Common myeloid progenitor, CD34-positive (primary cell): Measurements from ENCODE around the gene CPLX4.
A peak's percentile ranks its signal among the peaks of the same experiment; 100 is the strongest.

Experiments
- CTCF ChIA-PET: fragments of 350-600 bp; sonication (Branson Sonifier 250); formaldehyde crosslinking; loops from one replicate; lab custom pipeline; 2021; ENCODE audit warnings: antibody characterized with exemption; lab: Charles Lee
- POLR2A ChIA-PET: fragments of 350-600 bp; sonication (Branson Sonifier 250); formaldehyde crosslinking; loops from one replicate; lab custom pipeline; 2021; ENCODE audit warnings: antibody characterized with exemption; lab: Charles Lee
- DNase-seq, 3 donors: peaks; one replicate each; pipeline versions ENCODE4 v3.0.0 to v3.0.0-alpha.2; 2013
- H3K27ac ChIP-seq, 2 experiments: 1 replicate in 1 of 2; 2 replicates in 1 of 2; pipeline ENCODE4 v1.7.0; 2013; ENCODE audit warnings: inconsistent platforms in 2 of 2, low read length in 2 of 2, mild to moderate bottlenecking in 2 of 2, low read depth in 1 of 2, moderate library complexity in 1 of 2; ENCODE audit not compliant: severe bottlenecking in 2 of 2, insufficient read depth in 1 of 2, poor library complexity in 1 of 2
- H3K27me3 ChIP-seq, 5 experiments: replicated peaks in 2 of 5; 1 replicate in 3 of 5; 2 replicates in 2 of 5; pipeline versions ENCODE4 v1.6.1 to v1.7.0; 2013; ENCODE audit warnings: low read length in 4 of 5, mild to moderate bottlenecking in 2 of 5, moderate library complexity in 2 of 5, inconsistent platforms in 1 of 5; ENCODE audit not compliant: insufficient read depth in 5 of 5, control insufficient read depth in 4 of 5
- H3K36me3 ChIP-seq, 4 experiments: 1 replicate in 2 of 4; 2 replicates in 2 of 4; pipeline versions ENCODE4 v1.6.1 to v1.7.0; 2013; ENCODE audit warnings: low read length in 3 of 4, control low read depth in 1 of 4, mild to moderate bottlenecking in 1 of 4; ENCODE audit not compliant: control insufficient read depth in 4 of 4, insufficient read depth in 4 of 4
- H3K4me1 ChIP-seq, 4 experiments: 1 replicate in 3 of 4; 2 replicates in 1 of 4; pipeline versions ENCODE4 v1.6.1 to v1.7.1; 2013; ENCODE audit warnings: low read length in 3 of 4, mild to moderate bottlenecking in 3 of 4, control low read depth in 1 of 4, inconsistent platforms in 1 of 4, moderate library complexity in 1 of 4; ENCODE audit not compliant: control insufficient read depth in 4 of 4, insufficient read depth in 4 of 4; ENCODE audit errors: control extremely low read depth in 1 of 4
- H3K4me3 ChIP-seq, 7 experiments: 1 replicate in 4 of 7; 2 replicates in 3 of 7; pipeline versions ENCODE4 v1.5.1 to v1.7.0; 2013; ENCODE audit warnings: mild to moderate bottlenecking in 7 of 7, low read length in 6 of 7, moderate library complexity in 6 of 7, inconsistent platforms in 2 of 7, low read depth in 2 of 7, control low read depth in 1 of 7; ENCODE audit not compliant: insufficient read depth in 4 of 7, control insufficient read depth in 1 of 7; ENCODE audit errors: extremely low read depth in 1 of 7
- H3K9me3 ChIP-seq, 5 experiments: 1 replicate in 4 of 5; 2 replicates in 1 of 5; pipeline versions ENCODE4 v1.6.1 to v1.7.1; 2013; ENCODE audit warnings: low read length in 4 of 5, mild to moderate bottlenecking in 2 of 5, inconsistent platforms in 1 of 5, low read depth in 1 of 5, moderate library complexity in 1 of 5; ENCODE audit not compliant: control insufficient read depth in 4 of 5, insufficient read depth in 2 of 5; ENCODE audit errors: control extremely low read depth in 1 of 5
- WGBS: methylation state at CpG from one replicate; pipeline ENCODE4 v1.1.5; 2013; ENCODE audit not compliant: insufficient coverage; 5-methylcytosine and 5-hydroxymethylcytosine counted together

CPLX4 gene

DNA sequence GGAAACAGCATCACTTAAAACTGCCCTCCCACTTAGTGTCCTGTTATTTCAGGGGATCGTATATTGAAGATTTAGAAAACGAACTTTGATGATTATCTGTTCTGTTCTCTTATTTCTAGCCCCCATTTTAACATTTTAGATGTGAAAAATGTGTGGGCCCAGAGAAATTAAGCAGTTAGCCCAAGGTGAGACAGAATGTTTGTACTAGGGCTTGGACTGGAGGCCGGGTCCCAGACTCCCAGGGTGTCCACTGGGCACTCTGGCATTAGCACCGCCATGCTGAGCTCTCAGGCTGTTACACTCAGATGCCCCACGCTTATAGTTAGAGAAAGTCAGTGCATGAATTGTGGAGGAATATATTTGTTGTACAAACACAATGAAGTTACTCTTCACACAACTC, 39.7 kb downstream of the CPLX4 start:
- ChIA-PET CTCF (interaction anchor here (1.3 kb wide), 1 partner anchor 16 kb away, joined by 3 read pairs; no protein-coding TSS in a partner anchor), POLR2A (no interaction called here)
- Histone ChIP-seq H3K27ac (no peak overlapping the region), H3K27me3 (peaks cover 21 to 87% (median 41%) of the 10 kb centered on the region in 5 experiments), H3K4me3 (no peak overlapping the region), H3K9me3 (peaks cover 0 to 2% (median 0%) of the 10 kb centered on the region in 5 experiments), H3K4me1 (peaks cover 0 to 5% (median 2%) of the 10 kb centered on the region in 4 experiments), H3K36me3 (no peaks in the 10 kb centered on the region)
- no peak for DNase-seq
- WGBS = no CpG with 5 or more reads among the region's 5 CpGs

DNA sequence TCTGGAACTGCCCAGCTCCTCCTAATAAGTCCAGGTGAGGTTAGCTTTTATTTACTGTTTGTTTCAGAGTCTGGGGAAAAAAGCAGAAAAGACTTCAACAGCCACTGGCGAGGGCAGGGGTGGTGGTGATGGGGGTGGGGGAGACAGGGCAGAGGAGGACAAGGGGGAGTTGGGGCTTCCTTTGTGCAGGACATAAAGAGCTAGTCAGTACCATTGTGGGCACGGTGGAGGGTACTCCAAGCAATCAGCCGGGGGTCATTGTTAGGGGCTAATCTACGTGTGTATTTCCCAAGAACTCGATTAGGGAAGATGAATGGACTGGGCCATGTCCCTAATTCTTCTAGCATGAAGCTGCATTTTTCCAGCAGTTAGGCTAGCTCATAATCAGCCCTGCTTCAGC, 42.4 kb downstream of the CPLX4 start:
- Histone ChIP-seq H3K27ac (no peak overlapping the region), H3K27me3 (peaks cover 22 to 95% (median 55%) of the 10 kb centered on the region in 5 experiments), H3K4me1 (peaks cover 0 to 25% (median 13%) of the 10 kb centered on the region in 4 experiments), H3K36me3 (no peaks in the 10 kb centered on the region), H3K9me3 (peaks cover 0 to 2% (median 0%) of the 10 kb centered on the region in 5 experiments), H3K4me3 (no peak overlapping the region)
- ChIA-PET POLR2A (no interaction called here), CTCF (interaction anchor here (1.0 to 2.1 kb wide), 2 partner anchors 24 to 127 kb away, joined by 4 to 5 read pairs; no protein-coding TSS in a partner anchor)
- no peak for DNase-seq
- 30% methylated on average over 5 of the region's 5 CpGs for WGBS

DNA sequence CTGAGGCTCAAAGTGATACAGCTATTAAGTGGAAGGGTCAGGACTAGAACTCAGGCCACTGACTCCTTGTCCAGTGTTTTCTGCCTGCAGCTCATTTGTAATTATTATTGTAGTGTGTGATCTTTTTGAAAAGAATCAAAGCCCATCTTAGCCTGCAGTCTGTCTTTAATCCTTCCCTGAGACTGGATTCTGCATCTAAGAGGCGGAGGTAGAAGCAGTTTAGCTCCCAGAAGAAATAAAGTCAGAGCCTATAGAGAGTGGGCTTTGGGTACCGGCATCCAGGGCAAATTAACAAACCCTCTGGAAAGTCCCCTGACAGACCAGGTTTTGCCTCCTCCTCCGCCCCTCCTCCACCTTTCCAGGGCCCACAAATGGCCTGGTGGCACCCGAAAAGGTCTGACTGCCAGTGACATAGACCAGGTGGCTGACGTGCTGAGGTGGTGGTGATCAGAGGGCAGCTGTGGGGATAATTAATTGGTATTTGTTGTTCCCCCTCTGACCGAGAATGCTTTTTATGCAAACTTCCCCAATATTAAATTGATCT, 43.0 kb downstream of the CPLX4 start:
- Histone ChIP-seq H3K27ac (no peak overlapping the region), H3K9me3 (peaks cover 0 to 2% (median 0%) of the 10 kb centered on the region in 5 experiments), H3K4me1 (peaks cover 0 to 25% (median 13%) of the 10 kb centered on the region in 4 experiments), H3K4me3 (no peak overlapping the region), H3K36me3 (no peaks in the 10 kb centered on the region), H3K27me3 (peaks cover 20 to 95% (median 61%) of the 10 kb centered on the region in 5 experiments)
- ChIA-PET CTCF (interaction anchor here (0.8 to 2.1 kb wide), 4 partner anchors 9 to 127 kb away, joined by 3 to 5 read pairs (median 4); no protein-coding TSS in a partner anchor), POLR2A (no interaction called here)
- 20% methylated on average over 2 of the region's 6 CpGs for WGBS
- no peak for DNase-seq

DNA sequence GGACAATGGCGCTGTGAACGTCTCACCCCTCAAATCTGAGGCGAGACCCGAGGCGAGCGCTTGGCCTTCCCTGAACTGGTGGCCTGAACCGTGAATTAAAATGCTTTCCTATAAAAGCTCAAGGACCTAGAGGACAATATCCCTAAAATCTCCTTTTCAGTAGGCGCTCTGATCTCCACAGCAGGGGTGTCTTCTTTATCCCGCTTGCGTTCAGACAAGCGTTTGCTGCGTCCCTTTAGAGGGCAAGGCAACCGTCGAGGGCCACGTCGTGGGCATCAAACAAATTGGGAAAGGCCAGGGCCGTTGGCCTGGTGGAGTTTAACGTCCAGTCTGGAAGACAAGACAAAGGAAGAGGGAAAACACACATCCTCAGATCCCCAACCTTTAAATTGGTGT, 43.9 kb downstream of the CPLX4 start:
- 11% methylated on average over 14 of the region's 18 CpGs for WGBS
- CTCF ChIA-PET = interaction anchor here (0.8 to 1.9 kb wide), 3 partner anchors 8 to 35 kb away, joined by 3 to 8 read pairs (median 4); no protein-coding TSS in a partner anchor
- DNase-seq = no peak

DNA sequence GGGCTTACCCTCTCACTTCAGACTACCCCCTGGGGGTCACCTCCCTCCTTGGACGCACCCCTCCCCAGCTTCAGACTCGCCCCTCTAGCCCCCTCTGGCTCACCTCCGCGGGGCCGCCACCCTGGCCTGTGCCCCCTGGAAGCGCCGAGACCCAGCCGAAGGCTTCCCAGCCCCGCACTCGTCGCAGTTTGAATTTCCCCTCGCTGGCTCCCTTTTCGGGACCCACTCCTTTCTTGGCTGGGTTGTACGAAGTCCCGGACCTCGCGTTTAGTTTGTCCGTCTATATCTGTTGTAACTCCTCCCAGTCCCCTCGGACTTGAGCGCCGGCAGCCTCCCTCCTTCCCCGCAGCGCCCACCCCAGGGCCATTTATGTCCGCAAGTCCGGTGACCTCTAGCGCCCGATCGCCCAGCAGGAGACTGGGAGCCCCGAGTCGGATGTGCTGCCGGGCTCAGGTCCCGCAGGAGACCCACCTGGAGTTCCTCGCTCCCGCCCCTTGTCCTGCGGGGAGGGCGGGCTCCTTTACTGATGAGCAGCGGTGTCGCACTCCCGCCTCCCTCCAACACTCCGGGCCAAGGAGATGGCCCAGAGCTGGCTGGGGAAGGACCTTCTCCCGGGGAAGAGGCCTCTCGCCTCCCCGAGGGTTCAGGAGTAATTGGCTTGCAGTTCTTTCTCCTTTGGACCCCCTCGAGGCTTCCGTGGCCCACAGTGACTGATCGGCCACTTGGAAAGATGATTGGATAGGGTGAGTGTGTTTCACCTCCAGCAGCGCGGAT, 44.5 kb downstream of the CPLX4 start:
- CTCF ChIA-PET = interaction anchor here (1.0 to 1.9 kb wide), 3 partner anchors 10 to 25 kb away, joined by 4 to 8 read pairs (median 7); no protein-coding TSS in a partner anchor

More for the DNA sequence above, 43.9 kb downstream of the CPLX4 start:
- Histone ChIP-seq H3K4me3 (no peak overlapping the region), H3K36me3 (no peaks in the 10 kb centered on the region), H3K27me3 (peaks cover 16 to 96% (median 64%) of the 10 kb centered on the region in 5 experiments), H3K4me1 (peaks cover 0 to 27% (median 13%) of the 10 kb centered on the region in 4 experiments), H3K9me3 (peaks cover 0 to 2% (median 0%) of the 10 kb centered on the region in 5 experiments), H3K27ac (no peak overlapping the region)
- POLR2A ChIA-PET = no interaction called here

DNA sequence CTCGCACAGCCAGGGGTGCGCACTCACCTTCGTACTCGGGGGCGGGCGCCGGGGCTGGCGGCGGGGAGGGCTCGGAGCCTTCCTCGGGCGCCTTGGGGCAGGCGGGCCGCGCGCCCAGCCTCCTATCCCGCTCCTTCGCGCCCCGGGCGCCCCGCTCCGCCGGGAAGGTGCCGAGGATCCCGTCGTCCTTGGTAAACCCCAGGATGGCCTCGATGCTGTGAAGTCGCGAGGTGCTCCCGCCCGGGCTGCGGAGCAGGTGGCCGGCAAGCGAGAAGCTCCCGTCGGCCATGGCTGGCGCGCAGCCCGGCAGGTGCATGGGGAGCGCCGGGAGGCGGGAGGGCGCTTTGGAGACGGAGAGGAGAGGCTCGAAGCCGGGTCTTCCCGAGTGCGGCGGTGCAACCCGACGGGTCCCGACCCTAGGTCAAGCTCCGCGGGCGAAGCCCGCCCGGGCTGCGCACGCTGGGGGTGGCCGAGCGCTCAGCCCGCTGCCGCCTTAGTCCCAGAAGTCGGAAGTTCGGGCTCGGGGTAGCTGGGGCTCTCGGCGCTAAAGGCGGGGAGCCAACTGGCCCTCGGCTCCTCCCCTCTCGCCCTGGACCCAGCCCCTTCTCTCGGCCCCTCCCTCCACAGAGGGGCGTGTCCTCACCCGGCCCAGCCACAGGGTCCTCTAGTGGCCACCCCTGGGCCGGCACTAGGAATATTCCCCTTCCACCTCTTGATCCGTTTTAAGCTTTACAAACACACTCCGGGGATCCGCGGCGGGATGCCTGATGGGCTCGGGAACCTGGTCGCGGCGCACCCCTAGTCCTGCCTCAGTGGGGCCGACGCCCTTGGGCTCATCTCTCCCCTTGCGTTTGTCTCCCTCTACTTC, 45.3 kb downstream of the CPLX4 start, which contains the start of gene RAX:
Gene RAX, minus strand, starts transcription at position 564 of the 868 bp plus-strand sequence. Its CDS starts 248 bp downstream, at position 316.
- POLR2A ChIA-PET = no interaction called here
- Histone ChIP-seq H3K9me3 (peaks cover 0 to 2% (median 0%) of the 10 kb centered on the region in 5 experiments), H3K27me3 (peaks cover 16 to 100% (median 72%) of the 10 kb centered on the region in 5 experiments), H3K4me3 (peak within 1 kb of the TSS in 5 of 7 experiments; percentile 6 to 71 (median 50)), H3K27ac (no peak within 1 kb of the TSS), H3K4me1 (peaks cover 0 to 40% (median 21%) of the 10 kb centered on the region in 4 experiments), H3K36me3 (no peaks in the 10 kb centered on the region)
- DNase-seq = peak; percentile 61 to 73 (median 72)
- under 1% methylated on average over 67 of the region's 88 CpGs for WGBS
- CTCF ChIA-PET = interaction anchor here (1.0 to 2.0 kb wide), 6 partner anchors 9 to 61 kb away, joined by 3 to 8 read pairs (median 6); no protein-coding TSS in a partner anchor

More for the DNA sequence above, 44.5 kb downstream of the CPLX4 start:
- Histone ChIP-seq H3K36me3 (no peaks in the 10 kb centered on the region), H3K4me1 (peaks cover 0 to 32% (median 16%) of the 10 kb centered on the region in 4 experiments), H3K27ac (no peak overlapping the region), H3K9me3 (peaks cover 0 to 2% (median 0%) of the 10 kb centered on the region in 5 experiments), H3K4me3 (peak overlapping the region in 2 of 7 experiments; percentile 24 to 48), H3K27me3 (peaks cover 16 to 97% (median 67%) of the 10 kb centered on the region in 5 experiments)
- POLR2A ChIA-PET = no interaction called here
- DNase-seq = no peak
- 4% methylated on average over 42 of the region's 48 CpGs for WGBS
